HG03039 (cell line): ENCODE data around the gene PRKCD.
A peak's percentile ranks its signal among the peaks of the same experiment; 100 is the strongest.

Source experiments
- ATAC-seq: cut with Tn5 transposase; IDR thresholded peaks from one replicate; pipeline ENCODE4 v1.9.1; 2021; ENCODE audit warnings: mild to moderate bottlenecking, moderate library complexity; ENCODE audit not compliant: unreplicated experiment

Gene PRKCD

GRCh38 chr3:53160660-53161449 is at the start of gene PRKCD:
Gene PRKCD, plus strand, starts transcription at chr3:53161209. Its CDS starts 17,214 bp downstream, at chr3:53178423.
- ATAC-seq, result peak; percentile 43

DNA sequence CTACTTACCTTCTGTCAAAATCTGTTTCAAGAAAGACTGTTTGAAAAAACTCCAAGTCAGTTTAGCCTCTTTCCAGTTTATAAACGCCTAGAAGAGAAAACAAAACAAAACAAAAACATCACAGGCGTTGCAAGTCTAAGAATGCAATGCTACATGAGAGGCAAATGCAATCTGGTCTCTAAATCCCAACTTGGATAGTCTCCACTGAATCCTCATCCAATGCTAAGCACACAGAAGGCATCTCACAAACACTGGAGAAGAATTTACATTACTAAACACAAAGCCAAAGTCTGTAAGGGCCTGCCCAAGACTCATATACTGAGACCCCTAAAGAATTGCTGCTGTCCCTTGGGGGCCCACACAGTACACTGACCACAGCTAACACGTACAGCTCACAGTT is 49.2 kb upstream of the PRKCD start:
- no peak for ATAC-seq

DNA sequence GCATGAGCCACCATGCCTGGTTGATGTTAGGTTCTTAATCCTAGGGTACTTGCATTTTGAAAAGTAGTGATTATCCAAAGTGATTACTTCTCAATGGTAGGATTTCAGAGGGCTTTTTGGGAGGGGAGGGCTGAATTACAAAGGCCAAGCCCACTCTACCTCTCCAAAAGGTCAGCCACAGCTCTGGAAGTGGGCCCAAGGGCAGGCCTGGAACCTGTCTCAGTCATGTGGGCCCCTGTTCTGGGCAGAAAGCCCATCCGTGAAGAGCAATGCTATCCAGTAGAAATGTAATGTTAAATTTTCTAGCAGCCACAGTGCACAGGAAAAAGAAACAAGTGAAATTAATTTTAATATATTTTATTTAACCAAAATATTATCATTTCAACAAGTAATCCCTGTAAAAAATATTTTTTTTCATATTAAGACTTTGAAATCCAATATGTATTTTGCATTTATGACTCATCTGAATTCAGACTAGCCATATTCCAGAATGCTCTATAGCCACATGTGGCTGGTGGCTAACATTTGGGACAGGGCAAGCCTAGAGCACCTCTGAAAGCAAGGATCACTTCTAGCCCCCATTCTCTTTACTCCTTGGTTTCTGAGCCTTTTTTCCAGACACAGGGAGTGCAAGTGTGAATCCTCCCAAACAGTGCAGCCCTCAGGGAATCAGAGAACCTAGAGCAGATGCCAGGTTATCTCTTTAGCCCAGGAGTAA is 47.6 kb upstream of the PRKCD start:
- ATAC-seq, result no peak

DNA sequence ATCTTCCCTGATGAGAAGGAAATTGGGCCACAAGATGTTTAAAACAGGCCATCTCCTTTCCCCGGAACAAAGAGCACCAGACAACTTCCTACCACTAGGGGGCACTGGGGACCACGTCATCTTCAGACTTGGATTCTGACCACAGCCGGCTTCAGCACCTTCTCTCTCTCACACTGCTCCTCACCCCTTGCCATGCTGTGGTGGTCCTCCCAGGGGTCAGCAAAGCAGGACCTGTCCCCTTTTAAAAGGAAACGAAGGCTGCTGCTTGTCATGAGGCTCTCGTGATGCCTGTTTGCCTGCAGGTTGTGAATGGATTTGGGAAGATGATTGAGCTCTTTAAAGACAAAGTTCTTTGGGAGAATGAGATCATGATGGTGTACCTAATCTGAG is 47.0 kb upstream of the PRKCD start:
- ATAC-seq, result peak; percentile 51

DNA sequence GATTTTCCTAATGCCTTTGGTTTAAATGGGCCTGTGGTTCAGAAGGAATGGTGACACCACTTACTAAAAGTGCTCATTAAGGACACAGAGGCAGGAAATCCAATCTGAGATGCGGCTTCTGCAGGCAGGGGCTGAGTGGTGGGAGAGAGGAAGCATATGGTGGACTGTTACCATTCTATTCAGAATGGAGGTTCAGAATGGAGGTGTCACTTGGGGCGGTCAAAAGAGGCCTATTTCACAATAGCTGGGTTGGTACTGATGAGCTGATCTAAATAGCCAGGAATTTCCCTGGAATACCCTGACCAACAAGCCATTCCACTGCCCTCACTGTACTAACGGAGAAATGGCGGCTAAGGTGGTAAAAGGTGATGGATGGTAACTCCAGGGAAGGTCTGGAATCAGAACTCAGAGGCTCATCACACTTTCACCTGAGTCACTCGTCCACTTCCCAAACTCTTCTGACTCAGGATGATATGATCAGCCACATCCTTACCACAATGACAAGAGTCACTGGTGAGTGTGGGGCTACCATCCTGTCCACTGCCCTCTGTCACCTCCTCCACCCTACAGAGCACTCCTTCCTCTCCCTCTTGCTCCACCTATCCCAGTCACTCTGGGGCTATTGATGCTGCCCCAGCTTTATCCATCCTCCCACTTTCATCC is 46.5 kb upstream of the PRKCD start:
- ATAC-seq, result no peak

GRCh38 chr3:53116956-53117355 is 44.1 kb upstream of the PRKCD start:
- ATAC-seq, result no peak

DNA sequence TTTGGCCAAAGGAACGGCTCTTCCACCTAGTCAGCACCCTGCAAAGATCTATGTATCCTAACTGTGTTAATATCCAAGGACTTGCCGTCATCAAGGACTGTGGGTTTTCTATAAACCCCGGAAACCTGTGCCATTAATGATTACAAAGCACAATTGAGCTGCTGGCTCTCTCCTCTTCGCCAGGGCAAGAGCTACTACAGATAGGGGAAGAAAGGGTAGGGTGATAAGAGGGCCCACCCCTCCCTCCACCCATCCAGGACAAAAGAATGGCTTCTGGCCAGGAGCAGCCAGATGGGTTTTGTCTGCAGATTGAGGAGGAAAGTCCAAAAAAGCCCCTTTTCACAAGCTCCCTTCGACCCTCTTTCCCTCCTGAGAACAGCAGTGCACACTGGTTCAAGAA is 40.7 kb upstream of the PRKCD start:
- ATAC-seq, result no peak

DNA sequence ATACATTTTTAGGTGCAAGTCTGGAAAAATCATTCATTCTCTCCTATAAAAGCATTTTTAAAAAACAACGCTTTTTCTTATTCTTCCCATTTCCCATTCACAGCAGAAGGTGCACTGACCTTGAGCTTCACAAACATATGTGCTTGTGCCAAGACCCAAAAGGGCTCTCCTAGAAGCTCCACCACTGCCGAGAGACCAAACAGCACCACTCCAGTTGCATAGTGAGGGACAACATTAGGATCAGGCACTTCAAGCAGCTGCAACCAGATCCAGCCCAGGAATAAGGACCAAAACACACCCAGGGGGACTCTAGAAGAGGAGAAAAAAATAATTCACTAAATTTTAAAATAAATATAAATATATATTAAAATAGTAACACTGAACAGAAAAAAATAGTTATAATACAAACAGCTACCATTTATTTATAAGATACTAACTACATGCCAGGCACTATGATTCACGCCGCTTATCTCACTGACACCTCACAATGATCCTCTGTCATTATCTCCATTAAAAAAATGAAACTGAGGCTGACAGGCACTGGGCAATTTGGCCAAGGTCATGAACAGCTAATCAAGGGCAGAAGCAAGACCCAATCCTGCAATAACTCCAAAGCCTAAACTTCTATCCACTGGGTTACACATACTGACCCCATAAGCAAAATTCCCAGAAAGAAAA is 38.6 kb upstream of the PRKCD start:
- no peak for ATAC-seq

DNA sequence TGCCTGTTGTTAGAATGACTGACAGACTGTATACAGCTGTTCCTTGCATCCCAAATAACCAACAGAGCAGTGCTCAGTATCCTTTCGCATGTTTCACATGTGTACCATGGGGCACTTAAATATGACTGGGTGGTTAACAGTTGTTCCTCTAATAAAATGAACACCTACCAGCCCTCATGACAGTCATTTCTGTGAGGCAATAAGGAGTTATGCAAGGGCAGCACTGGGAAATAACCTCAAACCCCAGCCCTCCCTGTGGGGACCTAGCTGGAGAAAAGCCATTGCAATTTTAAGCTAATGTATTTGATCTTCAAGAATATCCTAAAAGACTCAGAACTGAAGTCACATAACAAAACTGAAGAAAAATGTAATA is 38.1 kb upstream of the PRKCD start:
- ATAC-seq, result no peak

DNA sequence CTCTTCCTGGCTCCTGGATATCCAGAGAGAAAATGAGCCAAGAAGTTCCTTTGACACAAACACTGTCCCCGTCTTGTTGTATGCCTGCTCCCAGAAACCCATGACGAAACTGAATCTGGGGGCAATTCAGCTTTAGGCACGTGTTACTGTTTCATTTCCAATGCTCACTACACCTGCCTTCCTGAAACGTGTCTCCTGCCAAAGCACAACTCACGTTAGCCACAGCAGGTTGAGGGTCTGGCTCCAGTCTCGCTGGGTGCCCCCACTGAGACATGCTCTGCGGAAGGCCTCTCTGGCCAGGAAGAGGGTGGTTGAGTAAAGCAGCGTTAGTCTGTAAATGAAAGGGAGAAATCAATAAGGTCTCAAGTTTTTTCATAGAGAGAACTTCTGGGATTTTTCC is 37.5 kb upstream of the PRKCD start:
- no peak for ATAC-seq

- ATAC-seq, result no peak
Observed at GRCh38 chr3:53123953-53124352, 37.1 kb upstream of the PRKCD start.

DNA sequence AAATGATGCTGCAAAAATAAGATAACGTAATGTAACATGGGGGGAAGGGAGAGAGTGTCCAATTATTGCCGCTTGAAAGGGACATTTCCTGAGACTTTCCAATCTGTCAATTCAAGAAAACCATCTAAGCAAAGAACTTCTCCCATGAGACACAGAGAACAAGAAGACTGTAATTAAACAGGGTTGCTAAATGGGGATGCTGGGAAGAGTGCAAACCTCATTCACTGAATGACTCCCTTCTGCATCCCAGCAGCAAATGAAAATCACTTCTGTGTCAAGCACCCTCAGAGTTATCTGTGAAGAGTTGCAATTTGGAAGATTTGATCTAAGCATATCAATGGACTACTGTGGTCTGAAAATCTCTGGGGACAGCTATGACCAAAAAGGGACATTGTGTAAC is 34.4 kb upstream of the PRKCD start:
- ATAC-seq, result no peak

DNA sequence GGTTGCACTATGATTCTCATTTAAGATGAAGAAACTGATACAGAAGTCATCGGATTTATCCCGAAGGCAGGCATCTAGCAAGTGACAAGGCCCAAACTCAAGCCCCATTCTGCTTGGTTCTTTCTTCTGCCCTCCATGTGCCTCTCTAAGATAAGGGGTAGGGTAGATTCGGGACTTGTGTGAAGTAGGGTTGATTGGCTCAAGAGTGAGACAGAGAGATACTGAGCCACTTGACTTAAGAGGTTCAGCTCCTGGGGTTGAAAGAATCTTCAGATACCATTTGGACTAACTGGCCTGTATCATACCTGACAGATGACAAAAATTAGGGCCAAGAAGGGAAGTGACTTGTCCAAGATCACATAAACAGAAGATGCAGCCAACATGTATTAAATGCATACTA is 31.7 kb upstream of the PRKCD start:
- ATAC-seq, result no peak

- peak; percentile 70 for ATAC-seq
Observed at GRCh38 chr3:53130179-53131061, 30.6 kb upstream of the PRKCD start, which contains the start of gene RFT1. Gene RFT1, minus strand, starts transcription at chr3:53130435. Its CDS starts 35 bp downstream, at chr3:53130400.

DNA sequence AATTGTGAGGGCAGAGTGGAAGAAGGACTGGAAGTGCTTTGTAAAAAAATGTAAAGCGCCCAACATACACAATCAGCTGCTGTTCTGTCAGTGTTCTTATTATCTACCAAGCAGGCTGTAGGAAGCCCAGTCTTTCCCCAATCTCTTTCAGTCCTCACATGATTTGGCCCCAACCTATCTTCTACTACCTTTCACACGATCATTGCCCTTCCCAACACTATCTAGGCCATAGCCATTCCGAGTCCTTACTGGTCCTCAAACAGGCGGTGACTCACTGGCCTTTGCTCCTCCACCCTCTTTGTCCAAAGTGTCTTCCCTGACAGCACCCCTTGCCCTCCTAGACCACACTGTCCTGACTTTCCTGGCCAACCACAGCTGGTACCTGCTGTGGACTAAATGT is 29.9 kb upstream of the PRKCD start:
- ATAC-seq, result no peak

DNA sequence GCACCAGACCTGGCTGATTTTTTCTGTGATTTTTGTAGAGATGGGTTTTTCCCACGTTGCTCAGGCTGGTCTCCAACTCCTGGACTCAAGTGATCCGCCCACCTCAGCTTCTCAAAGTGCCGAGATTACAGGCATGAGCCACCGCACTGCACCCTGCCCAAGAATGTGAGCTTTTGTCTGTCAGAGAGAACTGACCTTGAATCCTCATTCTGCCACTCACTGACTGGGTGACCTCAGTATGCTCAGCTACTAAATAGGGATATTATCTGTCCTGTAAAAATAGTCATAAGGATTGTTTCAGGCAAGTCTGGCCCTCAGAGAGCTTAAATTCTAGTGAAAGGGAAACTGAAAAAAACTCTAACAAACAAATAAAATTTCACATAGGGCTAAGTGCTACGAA is 28.7 kb upstream of the PRKCD start:
- ATAC-seq, result no peak

GRCh38 chr3:53134631-53135232 is 26.3 kb upstream of the PRKCD start:
- no peak for ATAC-seq

DNA sequence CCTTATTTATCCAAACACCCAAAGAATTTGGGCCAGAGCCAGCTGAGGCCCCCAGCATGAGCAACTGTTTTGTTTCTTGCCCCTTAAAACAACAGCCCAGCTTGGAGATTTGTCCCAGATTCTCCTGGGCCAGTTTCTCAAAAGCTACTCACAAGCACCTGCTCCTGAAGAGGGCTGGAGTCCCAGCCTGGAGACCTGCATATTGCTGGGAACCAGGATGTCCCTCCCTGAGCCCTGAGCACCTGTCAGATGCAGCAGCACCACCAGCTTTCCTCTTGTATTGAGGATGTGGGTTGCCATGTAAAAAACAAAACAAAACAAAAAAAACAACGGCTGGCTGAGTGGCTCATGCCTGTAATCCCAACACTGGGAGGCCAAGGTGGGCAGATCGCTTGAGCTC is 23.8 kb upstream of the PRKCD start:
- ATAC-seq, result no peak

- ATAC-seq, result no peak
Observed at GRCh38 chr3:53137835-53138446, 23.1 kb upstream of the PRKCD start.
